ENCODE measurements around the gene CFAP157.
A peak's percentile ranks its signal among the peaks of the same experiment; 100 is the strongest.

CFAP157 gene

GRCh38 chr9:127710204-127710783, 3.5 kb downstream of the CFAP157 start:
- no peaks in the 10 kb centered on the region for H3K27me3 ChIP-seq (ENCODE audit: low read depth, low read length)
- H3K4me3 ChIP-seq (ENCODE audit: low read depth in 1 of 2, low read length in 2 of 2), result no peak overlapping the region
- peaks cover 3 to 10% of the 10 kb centered on the region in 2 donors for H3K4me1 ChIP-seq (ENCODE audit: control insufficient read depth in 1 of 2, insufficient read depth in 2 of 2, low read length in 2 of 2)
- no peak overlapping the region for H3K27ac ChIP-seq (ENCODE audit: low read length)
- H3K36me3 ChIP-seq (ENCODE audit: control insufficient read depth in 1 of 2, insufficient read depth in 2 of 2, low read length in 2 of 2), result peaks cover 0 to 6% of the 10 kb centered on the region in 2 donors
- H3K9me3 ChIP-seq (ENCODE audit: control insufficient read depth in 1 of 2, low read length in 2 of 2), result no peaks in the 10 kb centered on the region

GRCh38 chr9:127711226-127711701, 4.5 kb downstream of the CFAP157 start:
- Histone ChIP-seq H3K9me3 (ENCODE audit: control insufficient read depth in 1 of 2, low read length in 2 of 2) (no peaks in the 10 kb centered on the region), H3K36me3 (ENCODE audit: control insufficient read depth in 1 of 2, insufficient read depth in 2 of 2, low read length in 2 of 2) (peaks cover 0 to 6% of the 10 kb centered on the region in 2 donors), H3K27me3 (ENCODE audit: low read depth, low read length) (no peaks in the 10 kb centered on the region), H3K4me1 (ENCODE audit: control insufficient read depth in 1 of 2, insufficient read depth in 2 of 2, low read length in 2 of 2) (peaks cover 3 to 15% of the 10 kb centered on the region in 2 donors), H3K4me3 (ENCODE audit: low read depth in 1 of 2, low read length in 2 of 2) (no peak overlapping the region), H3K27ac (ENCODE audit: low read length) (no peak overlapping the region)

- no peaks in the 10 kb centered on the region for H3K9me3 ChIP-seq (ENCODE audit: control insufficient read depth in 1 of 2, low read length in 2 of 2)
- no peaks in the 10 kb centered on the region for H3K27me3 ChIP-seq (ENCODE audit: low read depth, low read length)
- H3K4me3 ChIP-seq (ENCODE audit: low read depth in 1 of 2, low read length in 2 of 2), result no peak overlapping the region
- peaks cover 0 to 6% of the 10 kb centered on the region in 2 donors for H3K36me3 ChIP-seq (ENCODE audit: control insufficient read depth in 1 of 2, insufficient read depth in 2 of 2, low read length in 2 of 2)
- H3K4me1 ChIP-seq (ENCODE audit: control insufficient read depth in 1 of 2, insufficient read depth in 2 of 2, low read length in 2 of 2), result peaks cover 3 to 17% of the 10 kb centered on the region in 2 donors
- no peak overlapping the region for H3K27ac ChIP-seq (ENCODE audit: low read length)
These were observed 5.1 kb downstream of the CFAP157 start for GRCh38 chr9:127711831-127712274.

GRCh38 chr9:127712371-127712770, 5.6 kb downstream of the CFAP157 start:
- no peak overlapping the region for H3K4me3 ChIP-seq (ENCODE audit: low read depth in 1 of 2, low read length in 2 of 2)
- H3K27ac ChIP-seq (ENCODE audit: low read length), result no peak overlapping the region
- H3K36me3 ChIP-seq (ENCODE audit: control insufficient read depth in 1 of 2, insufficient read depth in 2 of 2, low read length in 2 of 2), result peaks cover 0 to 6% of the 10 kb centered on the region in 2 donors
- peaks cover 3 to 17% of the 10 kb centered on the region in 2 donors for H3K4me1 ChIP-seq (ENCODE audit: control insufficient read depth in 1 of 2, insufficient read depth in 2 of 2, low read length in 2 of 2)
- no peaks in the 10 kb centered on the region for H3K27me3 ChIP-seq (ENCODE audit: low read depth, low read length)
- no peaks in the 10 kb centered on the region for H3K9me3 ChIP-seq (ENCODE audit: control insufficient read depth in 1 of 2, low read length in 2 of 2)

- H3K27ac ChIP-seq (ENCODE audit: low read length), result no peak overlapping the region
- H3K9me3 ChIP-seq (ENCODE audit: control insufficient read depth in 1 of 2, low read length in 2 of 2), result no peaks in the 10 kb centered on the region
- H3K4me3 ChIP-seq (ENCODE audit: low read depth in 1 of 2, low read length in 2 of 2), result no peak overlapping the region
- peaks cover 3 to 17% of the 10 kb centered on the region in 2 donors for H3K4me1 ChIP-seq (ENCODE audit: control insufficient read depth in 1 of 2, insufficient read depth in 2 of 2, low read length in 2 of 2)
- no peaks in the 10 kb centered on the region for H3K27me3 ChIP-seq (ENCODE audit: low read depth, low read length)
- H3K36me3 ChIP-seq (ENCODE audit: control insufficient read depth in 1 of 2, insufficient read depth in 2 of 2, low read length in 2 of 2), result peaks cover 0 to 6% of the 10 kb centered on the region in 2 donors
These were observed 6.1 kb downstream of the CFAP157 start for GRCh38 chr9:127712867-127713266.

GRCh38 chr9:127714020-127714750, 7.4 kb downstream of the CFAP157 start:
- H3K36me3 ChIP-seq (ENCODE audit: control insufficient read depth in 1 of 2, insufficient read depth in 2 of 2, low read length in 2 of 2), result peaks cover 0 to 6% of the 10 kb centered on the region in 2 donors
- no peaks in the 10 kb centered on the region for H3K27me3 ChIP-seq (ENCODE audit: low read depth, low read length)
- H3K9me3 ChIP-seq (ENCODE audit: control insufficient read depth in 1 of 2, low read length in 2 of 2), result no peaks in the 10 kb centered on the region
- H3K27ac ChIP-seq (ENCODE audit: low read length), result no peak overlapping the region
- H3K4me3 ChIP-seq (ENCODE audit: low read depth in 1 of 2, low read length in 2 of 2), result peak overlapping the region; percentile 45 to 46
- peaks cover 3 to 17% of the 10 kb centered on the region in 2 donors for H3K4me1 ChIP-seq (ENCODE audit: control insufficient read depth in 1 of 2, insufficient read depth in 2 of 2, low read length in 2 of 2)

GRCh38 chr9:127714951-127715469, 8.2 kb downstream of the CFAP157 start:
- H3K9me3 ChIP-seq (ENCODE audit: control insufficient read depth in 1 of 2, low read length in 2 of 2), result no peaks in the 10 kb centered on the region
- H3K27me3 ChIP-seq (ENCODE audit: low read depth, low read length), result no peaks in the 10 kb centered on the region
- peaks cover 3 to 17% of the 10 kb centered on the region in 2 donors for H3K4me1 ChIP-seq (ENCODE audit: control insufficient read depth in 1 of 2, insufficient read depth in 2 of 2, low read length in 2 of 2)
- peak overlapping the region; percentile 75 to 88 for H3K4me3 ChIP-seq (ENCODE audit: low read depth in 1 of 2, low read length in 2 of 2)
- H3K36me3 ChIP-seq (ENCODE audit: control insufficient read depth in 1 of 2, insufficient read depth in 2 of 2, low read length in 2 of 2), result peaks cover 0 to 6% of the 10 kb centered on the region in 2 donors
- no peak overlapping the region for H3K27ac ChIP-seq (ENCODE audit: low read length)

- Histone ChIP-seq H3K9me3 (ENCODE audit: control insufficient read depth in 1 of 2, low read length in 2 of 2) (no peaks in the 10 kb centered on the region), H3K4me1 (ENCODE audit: control insufficient read depth in 1 of 2, insufficient read depth in 2 of 2, low read length in 2 of 2) (peaks cover 3 to 17% of the 10 kb centered on the region in 2 donors), H3K4me3 (ENCODE audit: low read depth in 1 of 2, low read length in 2 of 2) (peak within 1 kb of the TSS; percentile 75 to 88), H3K27ac (ENCODE audit: low read length) (peak within 1 kb of the TSS; percentile 77), H3K27me3 (ENCODE audit: low read depth, low read length) (no peaks in the 10 kb centered on the region), H3K36me3 (ENCODE audit: control insufficient read depth in 1 of 2, insufficient read depth in 2 of 2, low read length in 2 of 2) (peaks cover 0 to 6% of the 10 kb centered on the region in 2 donors)
These were observed 8.9 kb downstream of the CFAP157 start, which contains the start of the genes PTRH1 and TTC16 for GRCh38 chr9:127715470-127716337. Gene PTRH1, minus strand, starts transcription at chr9:127715663. Its CDS starts 24 bp downstream, at chr9:127715639. Gene TTC16, plus strand, starts transcription at chr9:127716079. Its CDS starts 67 bp downstream, at chr9:127716146.

GRCh38 chr9:127716412-127716811, 9.6 kb downstream of the CFAP157 start:
- H3K27ac ChIP-seq (ENCODE audit: low read length), result peak overlapping the region; percentile 77
- peaks cover 3 to 17% of the 10 kb centered on the region in 2 donors for H3K4me1 ChIP-seq (ENCODE audit: control insufficient read depth in 1 of 2, insufficient read depth in 2 of 2, low read length in 2 of 2)
- H3K4me3 ChIP-seq (ENCODE audit: low read depth in 1 of 2, low read length in 2 of 2), result peak overlapping the region; percentile 75 to 88
- no peaks in the 10 kb centered on the region for H3K9me3 ChIP-seq (ENCODE audit: control insufficient read depth in 1 of 2, low read length in 2 of 2)
- no peaks in the 10 kb centered on the region for H3K27me3 ChIP-seq (ENCODE audit: low read depth, low read length)
- peaks cover 0 to 6% of the 10 kb centered on the region in 2 donors for H3K36me3 ChIP-seq (ENCODE audit: control insufficient read depth in 1 of 2, insufficient read depth in 2 of 2, low read length in 2 of 2)

- no peaks in the 10 kb centered on the region for H3K27me3 ChIP-seq (ENCODE audit: low read depth, low read length)
- no peak overlapping the region for H3K4me3 ChIP-seq (ENCODE audit: low read depth in 1 of 2, low read length in 2 of 2)
- no peaks in the 10 kb centered on the region for H3K9me3 ChIP-seq (ENCODE audit: control insufficient read depth in 1 of 2, low read length in 2 of 2)
- H3K36me3 ChIP-seq (ENCODE audit: control insufficient read depth in 1 of 2, insufficient read depth in 2 of 2, low read length in 2 of 2), result no peaks in the 10 kb centered on the region
- H3K4me1 ChIP-seq (ENCODE audit: control insufficient read depth in 1 of 2, insufficient read depth in 2 of 2, low read length in 2 of 2), result peaks cover 3 to 17% of the 10 kb centered on the region in 2 donors
- no peak overlapping the region for H3K27ac ChIP-seq (ENCODE audit: low read length)
These were observed 11.0 kb downstream of the CFAP157 start for GRCh38 chr9:127717766-127718165.

All from muscle layer of duodenum (tissue), 2 donors.